T-helper 2 cell treated with Interferon-gamma antibody and Interleukin-4, amounts not matched to agents 5 μg/mL and 100 μg/mL, for 36 hours (primary cell): Measurements from ENCODE around the gene ADGRG1.

Experiments
- DNase-seq: peaks from one replicate; pipeline ENCODE4 v3.0.0; 2021; ENCODE audit warnings: low spot score
- H3K27ac Mint-ChIP-seq: one replicate; pipeline ENCODE4 v1.8.0; 2021; ENCODE audit warnings: mild to moderate bottlenecking, mixed read lengths
- H3K27me3 Mint-ChIP-seq: one replicate; pipeline ENCODE4 v1.8.0; 2021; ENCODE audit warnings: low read depth, mixed read lengths
- H3K36me3 Mint-ChIP-seq: one replicate; pipeline ENCODE4 v1.8.0; 2021; ENCODE audit warnings: low read depth, mixed read lengths
- H3K4me1 Mint-ChIP-seq: one replicate; pipeline ENCODE4 v1.8.0; 2021; ENCODE audit warnings: low read depth, mixed read lengths
- H3K4me3 Mint-ChIP-seq: one replicate; pipeline ENCODE4 v1.8.0; 2022; ENCODE audit warnings: mild to moderate bottlenecking, moderate library complexity, mixed read lengths
- H3K9me3 Mint-ChIP-seq: one replicate; pipeline ENCODE4 v1.8.0; 2021; ENCODE audit warnings: mixed read lengths

The ADGRG1 gene

DNA sequence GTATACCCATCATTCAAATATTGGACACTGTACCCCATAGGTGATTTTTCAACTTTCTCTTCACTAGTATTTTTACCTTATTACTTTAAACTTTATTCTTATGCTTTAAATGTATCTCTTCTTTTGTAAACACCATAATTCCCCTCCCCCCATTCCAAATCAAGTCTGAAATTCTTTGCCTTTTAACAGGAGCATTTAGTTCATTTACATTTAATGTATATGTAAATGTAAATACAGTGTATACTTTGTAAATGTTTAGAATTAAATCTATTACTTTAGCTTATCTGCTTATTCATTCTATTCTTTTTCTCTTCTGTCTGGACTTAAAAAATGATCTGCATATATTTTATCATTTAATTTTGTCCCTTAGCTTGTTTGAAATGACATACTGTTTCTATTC is 30.0 kb upstream of the ADGRG1 start:
- DNase-seq, result no peak
- H3K27ac Mint-ChIP-seq, result no peak overlapping the region
- H3K4me1 Mint-ChIP-seq, result peaks cover 50% of the 10 kb centered on the region
- peaks cover 23% of the 10 kb centered on the region for H3K9me3 Mint-ChIP-seq
- peaks cover 7% of the 10 kb centered on the region for H3K36me3 Mint-ChIP-seq
- no peak overlapping the region for H3K4me3 Mint-ChIP-seq
- peaks cover 18% of the 10 kb centered on the region for H3K27me3 Mint-ChIP-seq

- H3K36me3 Mint-ChIP-seq, result peaks cover 7% of the 10 kb centered on the region
- peaks cover 21% of the 10 kb centered on the region for H3K27me3 Mint-ChIP-seq
- H3K27ac Mint-ChIP-seq, result peak overlapping the region; percentile 52
- peaks cover 18% of the 10 kb centered on the region for H3K9me3 Mint-ChIP-seq
- no peak for DNase-seq
- H3K4me1 Mint-ChIP-seq, result peaks cover 52% of the 10 kb centered on the region
- no peak overlapping the region for H3K4me3 Mint-ChIP-seq
Observed at GRCh38 chr16:57600048-57600835, 28.2 kb upstream of the ADGRG1 start.

GRCh38 chr16:57600952-57601580 is 27.4 kb upstream of the ADGRG1 start:
- Mint-ChIP-seq H3K4me3 (peak overlapping the region; percentile 58), H3K4me1 (peaks cover 50% of the 10 kb centered on the region), H3K27ac (peak overlapping the region; percentile 98), H3K9me3 (peaks cover 13% of the 10 kb centered on the region), H3K36me3 (peaks cover 2% of the 10 kb centered on the region), H3K27me3 (peaks cover 19% of the 10 kb centered on the region)
- DNase-seq, result no peak

- Mint-ChIP-seq H3K27me3 (peaks cover 19% of the 10 kb centered on the region), H3K9me3 (peaks cover 13% of the 10 kb centered on the region), H3K27ac (peak overlapping the region; percentile 98), H3K4me3 (peak overlapping the region; percentile 58), H3K4me1 (peaks cover 45% of the 10 kb centered on the region), H3K36me3 (peaks cover 2% of the 10 kb centered on the region)
- peak; percentile 87 for DNase-seq
Observed at GRCh38 chr16:57601801-57602478, 26.5 kb upstream of the ADGRG1 start.

DNA sequence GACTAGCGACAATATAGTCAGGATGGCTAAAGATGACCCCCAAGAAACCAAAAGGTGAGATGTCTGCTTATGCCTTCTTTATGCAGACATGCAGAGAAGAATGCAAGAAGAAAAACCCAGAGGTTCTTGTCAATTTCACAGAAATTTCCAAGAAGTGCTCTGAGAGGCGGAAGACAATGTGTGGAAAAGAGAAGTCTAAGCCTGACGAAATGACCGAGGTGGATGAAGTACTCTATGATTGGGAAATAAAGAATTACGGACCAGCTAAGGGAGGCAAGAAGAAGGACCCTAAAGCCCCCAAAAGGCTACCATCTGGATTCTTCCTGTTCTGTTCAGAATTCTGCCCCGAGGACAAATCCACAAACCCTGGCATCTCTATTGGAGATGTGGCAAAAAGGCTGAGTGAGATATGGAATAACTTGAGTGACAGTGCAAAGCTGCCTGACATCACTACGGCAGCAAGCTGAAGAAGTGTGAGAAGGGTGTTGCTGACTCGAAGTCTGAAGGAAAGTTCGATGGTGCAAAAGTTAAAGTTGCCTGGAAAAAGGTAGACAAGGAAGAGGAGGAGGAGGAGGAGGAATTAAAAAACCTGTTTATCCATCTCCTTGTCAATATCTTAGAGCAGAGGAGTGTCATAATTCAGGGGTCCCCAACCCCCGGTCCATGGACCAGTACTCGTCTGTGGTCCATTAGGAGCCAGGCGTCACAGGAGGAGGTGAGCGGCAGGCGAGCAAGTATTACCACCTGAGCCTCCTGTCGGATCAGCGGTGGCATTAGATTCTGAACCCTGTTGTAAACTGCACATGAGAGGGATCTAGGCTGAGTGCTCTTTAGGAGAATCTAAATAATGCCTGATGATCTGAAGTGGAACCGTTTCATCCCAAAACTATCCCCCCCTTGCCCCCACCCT is 25.1 kb upstream of the ADGRG1 start:
- H3K36me3 Mint-ChIP-seq, result peaks cover 2% of the 10 kb centered on the region
- no peak overlapping the region for H3K4me3 Mint-ChIP-seq
- H3K27me3 Mint-ChIP-seq, result peaks cover 12% of the 10 kb centered on the region
- H3K4me1 Mint-ChIP-seq, result peaks cover 52% of the 10 kb centered on the region
- H3K27ac Mint-ChIP-seq, result peak overlapping the region; percentile 14
- H3K9me3 Mint-ChIP-seq, result peaks cover 4% of the 10 kb centered on the region
- no peak for DNase-seq

GRCh38 chr16:57604177-57604576 is 24.3 kb upstream of the ADGRG1 start:
- Mint-ChIP-seq H3K4me3 (no peak overlapping the region), H3K4me1 (peaks cover 58% of the 10 kb centered on the region), H3K36me3 (peaks cover 2% of the 10 kb centered on the region), H3K9me3 (no peaks in the 10 kb centered on the region), H3K27ac (no peak overlapping the region), H3K27me3 (peaks cover 9% of the 10 kb centered on the region)
- no peak for DNase-seq

GRCh38 chr16:57606147-57606846 is 22.1 kb upstream of the ADGRG1 start:
- Mint-ChIP-seq H3K36me3 (no peaks in the 10 kb centered on the region), H3K27ac (no peak overlapping the region), H3K9me3 (no peaks in the 10 kb centered on the region), H3K4me1 (peaks cover 66% of the 10 kb centered on the region), H3K27me3 (peaks cover 7% of the 10 kb centered on the region), H3K4me3 (no peak overlapping the region)
- no peak for DNase-seq

GRCh38 chr16:57606847-57607501 is 21.5 kb upstream of the ADGRG1 start:
- Mint-ChIP-seq H3K27ac (no peak overlapping the region), H3K27me3 (peaks cover 7% of the 10 kb centered on the region), H3K9me3 (no peaks in the 10 kb centered on the region), H3K4me3 (no peak overlapping the region), H3K36me3 (no peaks in the 10 kb centered on the region), H3K4me1 (peaks cover 62% of the 10 kb centered on the region)
- no peak for DNase-seq

DNA sequence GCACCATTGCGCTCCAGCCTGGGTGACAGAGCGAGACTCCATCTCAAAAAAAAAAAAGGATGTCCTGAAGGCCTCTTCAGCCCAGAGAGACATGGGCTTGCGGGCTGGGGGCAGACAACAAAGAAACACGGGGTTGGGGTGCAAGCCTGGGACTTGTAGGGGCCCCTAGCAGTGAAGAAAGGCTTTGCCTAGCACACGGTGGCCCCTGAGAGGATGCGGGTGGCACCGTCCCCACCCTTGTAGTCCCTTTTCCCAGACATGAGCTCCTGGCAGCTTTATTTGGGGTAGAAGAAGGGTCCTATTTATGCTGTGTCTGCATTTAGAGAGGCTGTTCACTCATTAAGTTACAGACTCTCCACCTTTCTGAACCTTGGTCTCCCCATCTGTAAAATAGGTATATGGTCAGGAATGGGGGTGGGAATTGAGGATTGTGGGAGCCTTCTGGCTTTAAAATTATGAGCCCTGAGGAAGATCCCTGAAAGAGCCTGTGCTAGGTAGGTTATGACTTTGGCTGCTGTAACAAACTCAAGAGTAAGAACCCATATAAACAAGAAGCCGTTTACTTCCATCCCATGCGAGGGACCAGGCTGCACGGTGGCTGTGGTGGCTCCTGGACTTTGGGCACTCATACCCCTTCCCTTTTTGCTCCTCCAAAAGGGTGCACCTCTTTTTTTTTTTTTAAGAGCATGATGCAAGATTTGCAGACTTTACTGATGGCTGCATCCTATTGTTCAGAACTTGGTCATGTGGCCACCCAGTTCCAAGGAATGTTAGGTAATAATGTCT is 20.6 kb upstream of the ADGRG1 start:
- Mint-ChIP-seq H3K4me3 (no peak overlapping the region), H3K4me1 (peaks cover 53% of the 10 kb centered on the region), H3K9me3 (no peaks in the 10 kb centered on the region), H3K27me3 (peaks cover 7% of the 10 kb centered on the region), H3K27ac (no peak overlapping the region), H3K36me3 (no peaks in the 10 kb centered on the region)
- no peak for DNase-seq

- Mint-ChIP-seq H3K4me1 (peaks cover 48% of the 10 kb centered on the region), H3K27ac (peak overlapping the region; percentile 26)
Observed at GRCh38 chr16:57608462-57609113, 19.8 kb upstream of the ADGRG1 start.

DNA sequence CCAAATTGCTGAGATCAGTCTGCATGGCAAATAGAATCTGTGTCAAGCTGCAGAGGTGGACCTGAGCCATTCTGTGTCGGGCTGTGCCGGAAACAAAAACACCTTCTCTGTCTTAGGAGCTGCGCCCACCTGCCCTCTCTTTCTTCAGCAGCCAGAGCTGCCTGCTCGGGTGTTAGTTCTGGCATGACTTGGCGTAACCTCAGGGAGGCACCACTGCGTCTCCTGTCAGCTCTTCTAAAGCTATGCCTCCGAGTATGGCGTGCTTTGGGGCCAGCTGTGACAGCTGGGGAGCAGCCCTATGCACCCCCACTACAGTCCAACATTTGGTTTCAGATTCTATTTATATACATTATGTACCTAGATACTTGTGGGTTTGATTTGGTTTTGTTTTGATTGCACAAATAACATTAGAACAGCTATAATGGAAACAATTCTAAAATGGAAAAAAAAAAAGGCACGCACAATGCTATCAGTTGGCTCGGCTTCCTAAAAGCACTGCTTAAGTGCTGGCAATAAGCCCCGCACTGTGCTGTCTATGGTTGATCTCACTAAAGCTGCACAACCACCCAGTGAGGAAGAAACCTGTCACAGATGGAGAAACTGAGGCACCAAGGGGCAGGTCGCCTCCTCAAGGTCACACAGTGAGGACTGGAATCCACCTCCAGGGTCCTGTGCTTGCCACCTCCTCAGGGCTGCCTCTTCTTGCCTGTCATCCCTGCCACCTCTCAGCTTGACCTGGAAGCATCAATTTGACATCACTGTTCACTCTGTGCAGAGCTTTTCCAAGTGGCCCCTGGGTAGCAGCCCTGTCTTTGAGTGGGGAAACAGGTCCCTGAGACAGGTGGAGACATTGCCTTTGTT is 18.7 kb upstream of the ADGRG1 start:
- Mint-ChIP-seq H3K27me3 (peaks cover 2% of the 10 kb centered on the region), H3K36me3 (no peaks in the 10 kb centered on the region), H3K4me1 (peaks cover 49% of the 10 kb centered on the region), H3K4me3 (peak overlapping the region; percentile 73), H3K27ac (peak overlapping the region; percentile 87), H3K9me3 (no peaks in the 10 kb centered on the region)
- DNase-seq, result peak; percentile 86

More at GRCh38 chr16:57608462-57609113, 19.8 kb upstream of the ADGRG1 start:
- no peaks in the 10 kb centered on the region for H3K9me3 Mint-ChIP-seq
- H3K36me3 Mint-ChIP-seq, result no peaks in the 10 kb centered on the region
- H3K4me3 Mint-ChIP-seq, result no peak overlapping the region
- peaks cover 2% of the 10 kb centered on the region for H3K27me3 Mint-ChIP-seq
- DNase-seq, result no peak
